Measurements from ENCODE around the gene PLCG1. TPM values are rescaled to one million over a fixed set of nuclear protein-coding genes. Genes with fewer than 3 reads are reported as not detected.

Gene PLCG1
- polyA plus RNA-seq, 2 of the 4 experiments (the other 2 are of a cell fraction) = 22.0 to 65.0 TPM

- no peak for ATAC-seq
- H3K4me3 ChIP-seq = no peak overlapping the region
- DNase-seq (ENCODE audit: low read depth in 1 of 2, low spot score in 1 of 2) = no peak
- H3K27ac ChIP-seq = no peak overlapping the region
- POLR2A ChIA-PET = interaction anchor here (1.1 kb wide), 1 partner anchor 8 kb away, joined by 5 read pairs; no protein-coding TSS in a partner anchor
- peaks cover 7% of the 10 kb centered on the region for H3K4me1 ChIP-seq
- 66% methylated on average over 8 of the region's 9 CpGs for WGBS (ENCODE audit: missing lambda C conversion rate)
- no peaks in the 10 kb centered on the region for H3K9me3 ChIP-seq
- no peak overlapping the region for H3K4me2 ChIP-seq
- TF ChIP-seq CEBPB (IDR thresholded peaks at IDR 0.05) = no peak
- TF ChIP-seq HES2 (IDR thresholded peaks at IDR 0.05) = no peak
- no peak for TF ChIP-seq ZC3H11A (IDR thresholded peaks at IDR 0.05)
- TF ChIP-seq ZNF302 (CRISPR knock-in tag; IDR thresholded peaks at IDR 0.05) = no peak
- TF ChIP-seq KDM5A (IDR thresholded peaks at IDR 0.05) = no peak
- TF ChIP-seq KDM1A (IDR thresholded peaks at IDR 0.05; ENCODE audit: low read depth) = no peak
- no peak for TF ChIP-seq HOXB13 (CRISPR knock-in tag; IDR thresholded peaks at IDR 0.05; ENCODE audit: low read depth)
- no peak for FAIRE-seq
- CTCF ChIA-PET = interaction anchor here (0.6 to 7.9 kb wide), 28 partner anchors 7 to 286 kb away, joined by 3 to 103 read pairs (median 5); partner anchors contain the start of gene LPIN3
These were observed 2.8 kb upstream of the PLCG1 start for GRCh38 chr20:41134362-41135186.

- no peaks in the 10 kb centered on the region for H3K9me3 ChIP-seq
- no peak overlapping the region for H3K4me2 ChIP-seq
- ATAC-seq (peak; percentile 41 to 71; a peak in 4 of 6 replicates), FAIRE-seq (no peak), DNase-seq (ENCODE audit: low read depth in 1 of 2, low spot score in 1 of 2) (peak; percentile 44 to 72)
- WGBS (ENCODE audit: missing lambda C conversion rate) = 49% methylated on average over 13 of the region's 13 CpGs
- ChIA-PET POLR2A (interaction anchor here (1.1 kb wide), 1 partner anchor 9 kb away, joined by 5 read pairs; no protein-coding TSS in a partner anchor), CTCF (interaction anchor here (0.6 to 7.9 kb wide), 29 partner anchors 8 to 214 kb away, joined by 3 to 103 read pairs (median 5); partner anchors contain the start of gene LPIN3)
- H3K4me1 ChIP-seq = peaks cover 7% of the 10 kb centered on the region
- no peak overlapping the region for H3K27ac ChIP-seq
- H3K4me3 ChIP-seq = no peak overlapping the region
- TF ChIP-seq EHF (CRISPR knock-in tag; IDR thresholded peaks at IDR 0.05) = no peak
- no peak for TF ChIP-seq RNF2 (IDR thresholded peaks at IDR 0.05; ENCODE audit: borderline replicate concordance, low read depth)
- TF ChIP-seq CTCF (IDR thresholded peaks at IDR 0.05) = peak; percentile 76
- peak; percentile 55 for TF ChIP-seq SMC3 (IDR thresholded peaks at IDR 0.05)
- TF ChIP-seq RAD21 (conservative IDR thresholded peaks at IDR 0.05 in 1 of 2, IDR thresholded peaks at IDR 0.05 in 1 of 2) = peak; percentile 59 to 61
- no peak for TF ChIP-seq POLR2AphosphoS2 (conservative IDR thresholded peaks at IDR 0.05; ENCODE audit: low read length)
- TF ChIP-seq RFX5 (IDR thresholded peaks at IDR 0.05) = no peak
These were observed 2.0 kb upstream of the PLCG1 start for GRCh38 chr20:41135187-41135887.

- peak in 1 of 2 experiments; percentile 1; a peak in 3 of 6 replicates for ATAC-seq
- H3K27ac ChIP-seq = peak overlapping the region; percentile 86 to 91; a peak in 5 of 6 replicates
- ChIA-PET POLR2A (interaction anchor here (0.8 to 1.1 kb wide), 2 partner anchors 10 to 146 kb away, joined by 3 to 5 read pairs; no protein-coding TSS in a partner anchor), CTCF (interaction anchor here (0.7 to 7.9 kb wide), 24 partner anchors 9 to 214 kb away, joined by 3 to 103 read pairs (median 6); partner anchors contain the start of gene LPIN3)
- FAIRE-seq = no peak
- TF ChIP-seq ATOH8 (CRISPR knock-in tag; IDR thresholded peaks at IDR 0.05; ENCODE audit: low read depth) (no peak), ZSCAN20 (CRISPR knock-in tag; IDR thresholded peaks at IDR 0.05) (no peak), TFCP2L1 (CRISPR knock-in tag; IDR thresholded peaks at IDR 0.05) (no peak), KDM1A (IDR thresholded peaks at IDR 0.05; ENCODE audit: low read depth) (no peak)
- peak overlapping the region; percentile 89 for H3K4me3 ChIP-seq
- 63% methylated on average over 23 of the region's 23 CpGs for WGBS (ENCODE audit: missing lambda C conversion rate)
- DNase-seq (ENCODE audit: low read depth in 1 of 2, low spot score in 1 of 2) = no peak
- H3K4me2 ChIP-seq = peak overlapping the region; percentile 98
- peaks cover 7% of the 10 kb centered on the region for H3K4me1 ChIP-seq
- H3K9me3 ChIP-seq = no peaks in the 10 kb centered on the region
These were observed 1.3 kb upstream of the PLCG1 start for GRCh38 chr20:41135888-41136679.
